H1 (cell line): ENCODE results near the gene ANKRD24. TPM values are rescaled to one million over a fixed set of nuclear protein-coding genes. Genes with fewer than 3 reads are reported as not detected.

Experiments used
- CEBPB ChIP-seq: IDR thresholded peaks from 2 replicates; pipeline ENCODE4 v1.6.1; 2012; ENCODE audit warnings: low read depth, low read length
- EZH2 ChIP-seq: fragments of 200-600 bp; sonication (generic); IDR thresholded peaks from 2 replicates; pipeline ENCODE4 v1.7.1; 2012; ENCODE audit warnings: low read depth, mild to moderate bottlenecking, moderate library complexity, low read length, inconsistent platforms; ENCODE audit not compliant: severe bottlenecking
- GABPA ChIP-seq: IDR thresholded peaks from 2 replicates; pipeline ENCODE4 v1.6.1; 2011; ENCODE audit warnings: mild to moderate bottlenecking, low read length, moderate library complexity, borderline replicate concordance; ENCODE audit not compliant: insufficient read depth
- KDM5A ChIP-seq: fragments of 200-600 bp; IDR thresholded peaks from 2 replicates; pipeline ENCODE4 v1.7.1; 2012; ENCODE audit warnings: mild to moderate bottlenecking, low read length, inconsistent platforms, mixed read lengths
- PHF8 ChIP-seq: fragments of 200-600 bp; sonication (generic); conservative IDR thresholded peaks from 2 replicates; pipeline ENCODE4 v1.7.1; 2012; ENCODE audit warnings: low read depth, mild to moderate bottlenecking, inconsistent platforms, low read length, moderate library complexity
- RFX5 ChIP-seq: IDR thresholded peaks from 2 replicates; pipeline ENCODE4 v1.6.1; 2011; ENCODE audit warnings: low read depth, low read length, improper control_type of control experiment, borderline replicate concordance
- SP4 ChIP-seq: IDR thresholded peaks from 2 replicates; pipeline ENCODE4 v1.6.1; 2012; ENCODE audit warnings: low read length, inconsistent platforms
- polyA plus RNA-seq, 7 experiments: library from polyadenylated mRNA; depleted of rRNA in 3 of 7; stranded (reverse) in 5 of 7; unstranded in 2 of 7; fragments of >200 nt in 5 of 7; fragments of 200-250 nt in 2 of 7; gene quantifications; 1 replicate in 5 of 7; 2 replicates in 1 of 7; 4 replicates in 1 of 7; pipeline versions ENCODE4 v1.2.1 to v1.2.3, GENCODE V29; 2011 to 2013; ENCODE audit warnings: missing spikeins in 2 of 7, mixed read lengths in 2 of 7
- total RNA-seq: library from RNA; stranded (reverse); fragmentation: NEBNext Ultra II Directional; extraction: Animal tissue kit (Norgen Biotek cat#: 25700); gene quantifications from 2 replicates; pipeline ENCODE4 v1.2.1, GENCODE V29; 2021

ANKRD24 gene
- total and polyA plus RNA-seq, 2 of the 8 experiments (the other 6 are each of a cell fraction or from before 2014, with no cell fraction given), result 7.6 to 14.1 TPM

DNA sequence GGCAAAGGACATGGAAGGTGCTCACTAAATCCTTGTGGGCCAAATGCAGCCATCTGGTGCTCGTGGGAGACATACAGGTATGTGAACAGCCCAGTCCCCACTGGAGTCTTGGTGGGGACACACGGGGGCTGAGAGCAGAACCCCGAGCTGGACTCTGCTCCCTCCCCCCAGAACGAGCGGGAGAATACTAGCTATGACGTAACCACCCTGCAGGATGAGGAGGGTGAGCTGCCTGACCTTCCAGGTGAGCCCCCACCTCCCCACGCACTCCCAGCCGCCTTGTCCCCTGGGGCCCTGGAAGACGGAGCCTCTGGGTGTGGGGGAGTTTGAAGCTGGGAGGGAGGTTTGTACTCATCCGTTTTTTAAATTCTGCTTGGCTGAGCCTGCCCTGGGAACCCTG lies 33.3 kb downstream of the ANKRD24 start (continued):
- TF ChIP-seq EZH2 (no peak), RFX5 (no peak), CEBPB (no peak), GABPA (no peak), KDM5A (no peak), SP4 (no peak), PHF8 (no peak)
